Measurements from ENCODE around the gene CNGA4. TPM values are rescaled to one million over a fixed set of nuclear protein-coding genes. Genes with fewer than 3 reads are reported as not detected.
"Not testable (repeated sequence)": the region's sequence is repeated elsewhere in the genome, so short reads cannot be mapped to it uniquely, and the experiment has no call there.

The CNGA4 gene
- total and polyA plus RNA-seq, 2 donors (not counting 1 experiment from before 2014, with no cell fraction given), result 0.79 to 1.9 TPM

DNA sequence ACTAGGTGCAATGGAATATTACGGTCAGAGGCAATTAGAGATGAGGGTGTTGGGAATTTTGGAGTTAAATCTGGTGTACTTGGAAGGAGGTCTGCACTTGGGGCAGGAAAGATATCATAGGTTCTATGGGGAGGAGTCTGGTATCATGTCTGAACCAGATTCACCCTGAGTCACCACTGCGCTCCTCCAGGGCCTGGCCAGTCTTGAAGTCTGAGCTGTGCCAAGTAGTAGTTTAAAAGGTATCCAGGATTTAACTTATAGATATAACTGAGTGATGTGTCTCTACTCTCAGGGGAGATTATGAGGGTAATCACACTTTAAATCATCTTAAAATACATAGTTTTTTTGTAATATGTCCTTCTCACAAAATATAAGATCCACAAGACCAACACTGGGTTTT is 6.6 kb downstream of the CNGA4 start:
- Histone ChIP-seq H3K9ac (ENCODE audit: low read length) (no peak overlapping the region), H3K79me2 (ENCODE audit: control insufficient read depth, insufficient read depth, low read length) (no peaks in the 10 kb centered on the region), H3K9me3 (ENCODE audit: control extremely low read depth in 1 of 3, control insufficient read depth in 2 of 3, insufficient read depth in 1 of 3, low read length in 2 of 3) (peaks cover 0 to 3% (median 0%) of the 10 kb centered on the region in 3 donors), H4K20me1 (ENCODE audit: control insufficient read depth, insufficient read depth, low read length, poor library complexity, severe bottlenecking) (no peaks in the 10 kb centered on the region), H3K4me2 (replicated peaks; ENCODE audit: low read depth, low read length, poor library complexity, severe bottlenecking) (no peak overlapping the region), H3K4me1 (ENCODE audit: control insufficient read depth in 2 of 2, insufficient read depth in 2 of 2, low read length in 2 of 2) (no peaks in the 10 kb centered on the region), H3K36me3 (replicated peaks in 1 of 2; ENCODE audit: control extremely low read depth in 1 of 2, control insufficient read depth in 1 of 2, extremely low read depth in 1 of 2, insufficient read depth in 2 of 2, low read length in 1 of 2) (no peaks in the 10 kb centered on the region), H3K4me3 (ENCODE audit: control extremely low read depth in 1 of 5, extremely low read depth in 1 of 5, insufficient read depth in 1 of 5, low read depth in 2 of 5, low read length in 4 of 5) (no peak overlapping the region), H3K27me3 (replicated peaks in 1 of 4; ENCODE audit: control extremely low read depth in 1 of 4, control insufficient read depth in 3 of 4, insufficient read depth in 4 of 4, low read length in 3 of 4) (peaks cover 0 to 5% (median 2%) of the 10 kb centered on the region in 4 experiments), H3K27ac (ENCODE audit: low read length in 2 of 2) (no peak overlapping the region), H2AFZ (ENCODE audit: insufficient read depth, low read depth, low read length, poor library complexity, severe bottlenecking) (no peak overlapping the region)
- 95% methylated on average over 2 of the region's 2 CpGs for WGBS (ENCODE audit: insufficient coverage)
- no peak for ATAC-seq (ENCODE audit: low read depth)
- Mint-ChIP-seq H3K27ac (no peak overlapping the region), H3K27me3 (peaks cover 35% of the 10 kb centered on the region), H3K9me3 (ENCODE audit: insufficient read depth) (no peaks in the 10 kb centered on the region), H3K4me3 (no peak overlapping the region), H3K4me1 (no peaks in the 10 kb centered on the region)
- CTCF ChIA-PET, result no interaction called here
- POLR2A ChIA-PET, result no interaction called here
- DNase-seq, result no peak
- intact Hi-C loops (cut with micrococcal nuclease), result no loop called here
- TF ChIP-seq, protein P1, sequence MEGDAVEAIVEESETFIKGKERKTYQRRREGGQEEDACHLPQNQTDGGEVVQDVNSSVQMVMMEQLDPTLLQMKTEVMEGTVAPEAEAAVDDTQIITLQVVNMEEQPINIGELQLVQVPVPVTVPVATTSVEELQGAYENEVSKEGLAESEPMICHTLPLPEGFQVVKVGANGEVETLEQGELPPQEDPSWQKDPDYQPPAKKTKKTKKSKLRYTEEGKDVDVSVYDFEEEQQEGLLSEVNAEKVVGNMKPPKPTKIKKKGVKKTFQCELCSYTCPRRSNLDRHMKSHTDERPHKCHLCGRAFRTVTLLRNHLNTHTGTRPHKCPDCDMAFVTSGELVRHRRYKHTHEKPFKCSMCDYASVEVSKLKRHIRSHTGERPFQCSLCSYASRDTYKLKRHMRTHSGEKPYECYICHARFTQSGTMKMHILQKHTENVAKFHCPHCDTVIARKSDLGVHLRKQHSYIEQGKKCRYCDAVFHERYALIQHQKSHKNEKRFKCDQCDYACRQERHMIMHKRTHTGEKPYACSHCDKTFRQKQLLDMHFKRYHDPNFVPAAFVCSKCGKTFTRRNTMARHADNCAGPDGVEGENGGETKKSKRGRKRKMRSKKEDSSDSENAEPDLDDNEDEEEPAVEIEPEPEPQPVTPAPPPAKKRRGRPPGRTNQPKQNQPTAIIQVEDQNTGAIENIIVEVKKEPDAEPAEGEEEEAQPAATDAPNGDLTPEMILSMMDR (IDR thresholded peaks at IDR 0.05), result no peak
- no peak for TF ChIP-seq EZH2 (IDR thresholded peaks at IDR 0.05; ENCODE audit: borderline replicate concordance, insufficient read depth, low read depth, low read length, poor library complexity, severe bottlenecking)

DNA sequence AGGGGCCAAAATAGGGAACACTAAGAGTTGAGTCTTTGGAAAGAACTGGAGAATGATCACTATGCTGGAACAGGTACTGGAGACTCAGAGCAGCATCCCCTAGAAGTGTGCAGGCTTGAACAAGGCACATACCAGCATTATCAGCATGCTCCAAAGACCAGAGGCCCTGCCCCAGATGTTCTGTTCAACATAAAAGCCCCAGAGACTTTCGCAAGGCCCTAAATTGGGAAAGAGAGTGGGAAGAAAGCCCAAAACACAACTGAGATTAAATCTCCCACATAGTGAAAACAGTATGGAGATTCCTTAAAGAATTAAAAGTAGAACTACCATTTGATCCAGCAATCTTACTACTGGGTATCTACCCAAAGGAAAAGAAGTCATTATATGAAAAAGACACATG is 9.4 kb downstream of the CNGA4 start:
- intact Hi-C loops (cut with micrococcal nuclease), result no loop called here

DNA sequence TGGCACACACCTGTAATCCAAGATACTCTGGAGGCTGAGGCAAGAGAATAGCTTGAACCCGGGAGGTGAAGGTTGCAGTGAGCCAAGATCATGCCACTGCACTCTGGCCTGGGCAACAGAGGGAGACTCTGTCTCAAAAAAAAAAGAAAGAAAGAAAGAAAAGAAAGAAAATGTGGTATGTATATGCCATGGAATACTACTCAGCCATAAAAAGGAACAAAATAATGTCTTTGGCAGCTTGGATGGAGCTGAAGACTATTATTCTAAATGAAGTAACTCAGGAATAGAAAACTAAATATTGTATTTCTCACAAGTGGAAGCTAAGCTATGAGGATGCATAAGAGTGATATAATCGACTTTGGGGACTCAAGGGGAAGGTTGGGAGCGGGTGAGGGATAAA is 10.0 kb downstream of the CNGA4 start:
- not testable (repeated sequence) for H3K27ac Mint-ChIP-seq

More for the DNA sequence above, 9.4 kb downstream of the CNGA4 start:
- Mint-ChIP-seq H3K9me3 (ENCODE audit: insufficient read depth) (no peaks in the 10 kb centered on the region), H3K27ac (no peak overlapping the region), H3K4me1 (no peaks in the 10 kb centered on the region), H3K27me3 (peaks cover 17% of the 10 kb centered on the region), H3K4me3 (no peak overlapping the region)
- no CpG with 5 or more reads among the region's 1 CpG for WGBS (ENCODE audit: insufficient coverage)
- no peak overlapping the region for H3K27ac ChIP-seq (ENCODE audit: low read length in 2 of 2)
- DNase-seq (no peak), ATAC-seq (ENCODE audit: low read depth) (no peak)
- H3K79me2 ChIP-seq (ENCODE audit: control insufficient read depth, insufficient read depth, low read length), result no peaks in the 10 kb centered on the region
- H3K4me2 ChIP-seq (replicated peaks; ENCODE audit: low read depth, low read length, poor library complexity, severe bottlenecking), result no peak overlapping the region
- H3K4me3 ChIP-seq (ENCODE audit: control extremely low read depth in 1 of 5, extremely low read depth in 1 of 5, insufficient read depth in 1 of 5, low read depth in 2 of 5, low read length in 4 of 5), result no peak overlapping the region
- ChIA-PET POLR2A (no interaction called here), CTCF (interaction anchor here (0.7 kb wide), 1 partner anchor 547 kb away, joined by 3 read pairs; no protein-coding TSS in a partner anchor)
- peaks cover 0 to 3% (median 0%) of the 10 kb centered on the region in 4 experiments for H3K27me3 ChIP-seq (replicated peaks in 1 of 4; ENCODE audit: control extremely low read depth in 1 of 4, control insufficient read depth in 3 of 4, insufficient read depth in 4 of 4, low read length in 3 of 4)
- TF ChIP-seq, protein P1 (IDR thresholded peaks at IDR 0.05), result no peak
- no peak for TF ChIP-seq EZH2 (IDR thresholded peaks at IDR 0.05; ENCODE audit: borderline replicate concordance, insufficient read depth, low read depth, low read length, poor library complexity, severe bottlenecking)
- no peaks in the 10 kb centered on the region for H4K20me1 ChIP-seq (ENCODE audit: control insufficient read depth, insufficient read depth, low read length, poor library complexity, severe bottlenecking)
- no peaks in the 10 kb centered on the region for H3K4me1 ChIP-seq (ENCODE audit: control insufficient read depth in 2 of 2, insufficient read depth in 2 of 2, low read length in 2 of 2)
- H2AFZ ChIP-seq (ENCODE audit: insufficient read depth, low read depth, low read length, poor library complexity, severe bottlenecking), result no peak overlapping the region
- no peaks in the 10 kb centered on the region for H3K36me3 ChIP-seq (replicated peaks in 1 of 2; ENCODE audit: control extremely low read depth in 1 of 2, control insufficient read depth in 1 of 2, extremely low read depth in 1 of 2, insufficient read depth in 2 of 2, low read length in 1 of 2)
- peaks cover 0 to 3% (median 0%) of the 10 kb centered on the region in 3 donors for H3K9me3 ChIP-seq (ENCODE audit: control extremely low read depth in 1 of 3, control insufficient read depth in 2 of 3, insufficient read depth in 1 of 3, low read length in 2 of 3)
- H3K9ac ChIP-seq (ENCODE audit: low read length), result no peak overlapping the region

More for the DNA sequence above, 10.0 kb downstream of the CNGA4 start:
- H3K4me1 ChIP-seq (ENCODE audit: control insufficient read depth in 2 of 2, insufficient read depth in 2 of 2, low read length in 2 of 2); H3K9ac ChIP-seq (ENCODE audit: low read length); H3K4me3 Mint-ChIP-seq; H4K20me1 ChIP-seq (ENCODE audit: control insufficient read depth, insufficient read depth, low read length, poor library complexity, severe bottlenecking); H3K4me2 ChIP-seq (replicated peaks; ENCODE audit: low read depth, low read length, poor library complexity, severe bottlenecking); POLR2A ChIA-PET; ATAC-seq (ENCODE audit: low read depth); H3K9me3 ChIP-seq (ENCODE audit: control extremely low read depth in 1 of 3, control insufficient read depth in 2 of 3, insufficient read depth in 1 of 3, low read length in 2 of 3); H3K4me3 ChIP-seq (ENCODE audit: control extremely low read depth in 1 of 5, extremely low read depth in 1 of 5, insufficient read depth in 1 of 5, low read depth in 2 of 5, low read length in 4 of 5); DNase-seq; H3K36me3 ChIP-seq (replicated peaks in 1 of 2; ENCODE audit: control extremely low read depth in 1 of 2, control insufficient read depth in 1 of 2, extremely low read depth in 1 of 2, insufficient read depth in 2 of 2, low read length in 1 of 2); H3K27ac ChIP-seq (ENCODE audit: low read length in 2 of 2); H3K79me2 ChIP-seq (ENCODE audit: control insufficient read depth, insufficient read depth, low read length); H3K9me3 Mint-ChIP-seq (ENCODE audit: insufficient read depth); H3K4me1 Mint-ChIP-seq; H2AFZ ChIP-seq (ENCODE audit: insufficient read depth, low read depth, low read length, poor library complexity, severe bottlenecking); intact Hi-C loops (cut with micrococcal nuclease); H3K27me3 ChIP-seq (replicated peaks in 1 of 4; ENCODE audit: control extremely low read depth in 1 of 4, control insufficient read depth in 3 of 4, insufficient read depth in 4 of 4, low read length in 3 of 4): not testable (repeated sequence)
- H3K27me3 Mint-ChIP-seq, result peaks cover 10% of the 10 kb centered on the region
- CTCF ChIA-PET, result interaction anchor here (0.7 kb wide), 1 partner anchor 546 kb away, joined by 3 read pairs; no protein-coding TSS in a partner anchor
- WGBS (ENCODE audit: insufficient coverage), result 65% methylated on average over 2 of the region's 3 CpGs

Data from B cell (primary cell).